HG02938 (cell line): Measurements from ENCODE around the gene MAN1B1.
"Not testable (repeated sequence)": the region's sequence is repeated elsewhere in the genome, so short reads cannot be mapped to it uniquely, and the experiment has no call there.

Source experiments
- ATAC-seq: cut with Tn5 transposase; IDR thresholded peaks from one replicate; pipeline ENCODE4 v1.9.1; 2021; ENCODE audit warnings: mild to moderate bottlenecking, moderate library complexity; ENCODE audit not compliant: unreplicated experiment

The MAN1B1 gene

DNA sequence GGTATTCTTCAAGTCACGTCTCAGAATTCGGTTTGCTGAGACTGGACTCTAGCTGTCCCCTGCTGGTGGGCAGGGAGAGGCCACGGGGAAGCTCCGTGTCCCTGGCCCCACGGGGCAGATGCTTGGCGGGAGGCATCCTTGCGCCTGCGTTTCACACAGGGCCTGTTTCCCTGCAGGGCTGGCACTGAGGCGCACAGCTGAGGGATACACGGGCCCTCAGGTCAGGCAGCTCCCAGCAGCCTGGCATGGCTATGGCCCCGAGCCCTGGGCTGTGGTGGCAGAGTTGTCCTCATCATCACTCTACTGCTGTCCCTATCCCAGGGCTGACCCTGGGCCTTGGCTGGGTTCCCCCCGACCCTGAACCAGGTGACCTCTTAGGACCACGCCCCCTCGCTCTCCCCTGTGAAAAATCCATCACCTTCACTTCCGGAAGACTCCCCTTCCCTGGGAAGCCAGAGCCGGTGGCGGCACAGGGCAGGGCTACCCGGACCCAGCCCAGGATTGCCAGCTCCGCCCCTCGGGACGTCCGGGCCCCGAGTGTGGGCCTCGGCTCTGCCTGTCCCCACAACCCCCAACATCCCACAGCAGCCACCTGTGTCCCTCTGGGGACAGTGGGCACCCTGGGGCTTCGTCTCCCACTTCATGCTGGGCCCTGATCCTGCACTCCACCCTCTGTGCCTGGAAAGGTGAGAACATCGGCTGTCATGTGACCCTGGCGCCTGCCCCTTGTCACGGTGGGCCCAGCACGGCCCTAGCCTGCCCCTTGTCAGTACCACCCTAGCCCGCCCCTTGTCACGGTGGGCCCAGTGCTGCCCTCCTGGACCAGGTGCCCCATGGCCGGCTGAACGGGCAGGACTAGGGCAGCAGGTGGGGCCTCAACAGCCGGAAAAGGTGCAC is 22.7 kb downstream of the MAN1B1 start:
- no peak for ATAC-seq

- ATAC-seq = no peak
Measured at GRCh38 chr9:137110147-137110910, 23.5 kb downstream of the MAN1B1 start.

DNA sequence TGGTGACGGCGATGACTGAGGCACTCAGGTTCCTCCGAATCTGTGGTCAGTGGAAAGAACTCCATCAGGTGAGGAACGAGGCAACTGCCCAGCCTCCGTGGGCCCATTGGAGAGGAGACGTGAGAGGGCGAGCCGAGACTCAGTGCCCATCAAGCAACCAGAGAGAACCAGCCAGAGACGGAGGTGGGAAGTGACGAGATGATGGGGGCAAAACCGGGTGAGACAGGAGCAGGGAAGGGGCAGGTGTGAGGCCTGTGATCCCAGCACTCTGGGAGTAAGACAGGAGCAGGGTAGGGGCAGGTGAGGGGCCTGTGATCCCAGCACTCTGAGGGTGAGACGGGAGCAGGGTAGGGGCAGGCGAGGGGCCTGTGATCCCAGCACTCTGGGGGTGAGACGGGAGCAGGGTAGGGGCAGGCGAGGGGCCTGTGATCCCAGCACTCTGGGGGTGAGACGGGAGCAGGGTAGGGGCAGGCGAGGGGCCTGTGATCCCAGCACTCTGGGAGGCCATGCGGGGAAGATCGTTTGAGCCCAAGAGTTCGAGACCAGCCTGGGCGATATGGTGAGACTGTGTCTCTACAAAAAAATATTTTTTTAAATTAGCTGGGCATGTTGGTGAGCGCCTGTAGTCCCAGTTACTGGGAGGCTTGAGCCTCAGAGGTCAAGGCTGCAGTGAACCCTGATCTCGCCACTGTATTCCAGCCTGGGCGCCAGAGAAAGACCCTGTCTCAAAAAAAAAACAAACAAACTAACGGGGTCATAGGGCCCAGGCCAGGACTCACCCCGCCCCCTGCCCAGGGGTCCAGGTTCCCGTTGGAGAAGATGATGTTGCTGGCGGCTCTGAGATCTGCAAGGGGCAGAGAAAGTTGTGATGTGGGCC is 24.4 kb downstream of the MAN1B1 start:
- no peak for ATAC-seq

DNA sequence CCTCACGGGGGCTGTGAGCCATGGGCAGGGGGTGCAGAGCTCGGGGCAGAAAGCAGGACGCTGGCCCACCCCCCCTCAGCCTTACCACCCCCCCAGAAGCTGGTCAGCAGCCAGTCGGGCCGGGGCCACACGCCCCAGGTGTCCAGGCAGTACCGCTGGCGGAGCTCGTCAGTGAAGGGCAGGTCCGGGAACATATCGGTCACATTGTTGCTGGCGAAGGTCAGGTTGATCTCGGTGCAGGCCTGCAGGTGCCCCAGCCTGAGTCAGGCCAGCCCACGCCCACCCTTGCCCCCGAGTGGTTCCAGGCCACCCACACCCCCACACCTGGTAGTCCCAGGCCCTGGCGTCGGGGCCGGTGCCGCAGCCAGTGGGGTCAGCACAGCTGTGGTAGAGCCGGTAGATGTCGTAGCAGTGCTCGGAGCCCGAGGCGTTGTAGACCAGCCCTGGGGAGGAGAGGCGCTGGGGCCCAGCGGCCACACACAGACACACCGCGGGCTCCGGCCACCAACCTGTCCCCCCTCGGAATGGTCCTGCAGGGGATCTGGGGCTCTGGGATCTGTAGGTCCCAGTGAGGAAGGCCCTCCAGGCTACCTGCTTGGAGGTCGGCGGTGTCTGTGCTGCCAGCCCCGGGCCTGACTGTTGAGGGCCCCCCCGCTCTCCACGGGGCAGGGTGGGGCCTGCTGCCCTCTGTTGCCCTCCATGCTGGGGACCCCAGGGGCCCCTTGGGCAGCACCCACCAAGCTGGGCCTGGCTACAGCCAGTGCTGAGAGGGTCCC is 25.2 kb downstream of the MAN1B1 start:
- ATAC-seq = no peak

GRCh38 chr9:137112564-137113384 is 26.0 kb downstream of the MAN1B1 start:
- ATAC-seq = no peak

DNA sequence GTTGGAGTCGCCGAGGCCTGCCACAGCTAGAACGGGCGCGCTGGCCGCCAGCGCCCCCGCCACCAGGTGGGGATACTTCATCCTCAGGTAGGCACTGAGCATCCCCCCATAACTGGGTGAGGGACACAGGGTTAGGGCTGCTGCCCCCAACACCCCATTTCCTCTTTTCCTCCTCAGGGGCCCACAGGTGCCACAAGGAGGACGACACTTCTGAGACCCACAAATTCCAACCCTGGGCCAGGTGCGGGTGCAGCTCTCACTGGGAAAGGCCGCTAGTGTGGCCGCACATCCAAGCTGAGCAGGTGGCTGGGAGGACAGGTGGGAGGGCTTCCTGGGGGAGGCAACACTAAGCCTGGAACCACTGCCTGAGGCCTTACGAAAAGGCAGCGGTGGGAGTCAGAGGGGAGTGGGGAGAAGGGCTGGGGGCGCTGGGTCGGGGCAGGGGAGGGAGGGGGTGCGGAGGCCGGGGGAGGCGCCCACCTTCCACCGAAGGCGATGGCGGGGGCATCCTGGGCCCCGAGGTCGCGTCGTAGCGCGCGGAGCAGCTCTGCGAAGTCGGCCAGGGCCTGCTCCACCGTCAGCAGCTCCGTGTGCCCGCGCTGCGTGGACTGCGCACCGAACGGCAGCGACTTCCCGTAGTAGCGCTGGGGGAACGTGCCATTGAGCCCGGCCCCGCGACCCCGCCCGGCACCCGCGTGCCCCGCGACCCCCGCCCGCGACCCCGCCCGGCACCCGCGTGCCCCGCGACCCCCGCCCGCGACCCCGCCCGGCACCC is 26.8 kb downstream of the MAN1B1 start:
- no peak for ATAC-seq

GRCh38 chr9:137114220-137114612 is 27.4 kb downstream of the MAN1B1 start:
- no peak for ATAC-seq

DNA sequence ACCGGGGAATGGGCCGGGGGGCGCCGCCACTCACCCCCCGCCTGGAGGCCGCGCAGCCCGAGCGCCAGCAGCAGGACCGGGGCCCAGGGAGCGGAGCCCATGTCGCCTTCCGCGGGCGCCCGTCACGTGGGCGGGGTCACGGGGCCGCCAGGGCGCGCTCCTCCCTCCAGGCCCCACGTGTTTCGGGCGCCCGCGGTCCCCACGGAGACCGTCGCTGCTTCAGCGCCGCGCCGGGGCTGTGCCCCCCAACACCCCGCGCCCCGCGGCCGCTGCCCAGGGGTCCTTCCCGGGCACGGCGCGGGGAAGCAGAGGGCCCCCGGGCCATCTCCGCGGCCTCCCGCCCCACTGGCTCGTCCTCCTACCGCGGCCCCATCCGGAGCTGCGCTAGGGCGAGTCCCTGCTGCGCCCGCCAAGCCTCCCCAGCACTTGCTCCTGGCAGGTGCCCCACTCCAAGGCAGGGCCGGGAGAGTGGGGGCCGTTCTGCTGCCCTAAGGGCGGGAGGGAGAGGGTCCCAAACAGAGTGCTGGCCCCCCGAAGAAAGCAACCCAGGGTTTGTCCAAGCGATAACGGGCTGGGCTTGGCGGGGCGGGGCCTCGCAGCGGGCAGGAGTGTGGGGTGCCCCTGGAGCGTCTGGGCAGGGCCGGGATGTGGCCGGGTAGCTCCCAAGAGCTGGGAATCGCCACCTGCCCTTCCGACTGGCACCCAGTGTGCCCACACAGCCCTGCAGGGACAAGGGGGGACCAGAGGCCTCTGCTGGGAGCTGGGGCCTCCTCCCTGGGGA is 28.0 kb downstream of the MAN1B1 start, which contains the start of gene DPP7:
DPP7 (minus strand) TSS at position 121 of the 781 bp plus-strand sequence; CDS start at position 101, 20 bp downstream.
- no peak for ATAC-seq

DNA sequence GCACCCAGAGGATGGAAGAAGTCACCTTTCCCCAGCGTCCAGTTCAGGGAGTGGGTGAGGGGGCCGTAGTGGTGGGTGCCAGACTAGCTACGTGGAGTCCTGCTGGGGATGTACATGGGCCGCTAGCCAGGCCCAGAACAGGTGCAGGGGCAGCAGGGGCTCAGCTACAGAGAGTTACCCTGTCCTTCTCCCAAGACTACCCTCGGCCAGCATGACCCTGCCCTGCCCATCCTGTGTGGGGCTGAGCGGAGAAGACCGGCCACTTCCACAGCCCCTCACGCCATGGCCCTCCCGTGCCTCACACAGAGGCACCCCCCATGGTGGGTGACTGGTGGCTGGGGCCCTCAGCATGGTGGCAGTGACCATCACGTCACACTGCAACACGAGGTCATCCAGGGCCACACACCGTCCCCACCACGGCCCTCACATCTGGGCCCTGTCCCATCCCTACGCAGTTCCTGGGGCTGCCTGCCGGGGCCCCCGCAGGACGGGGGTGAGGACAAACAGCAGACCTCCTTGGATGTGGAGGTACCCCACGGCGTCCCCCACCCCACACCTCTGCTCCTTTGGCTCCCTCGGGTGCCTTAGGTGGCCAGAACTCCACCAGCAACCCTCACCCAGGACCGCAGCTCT is 28.7 kb downstream of the MAN1B1 start:
- ATAC-seq = no peak

DNA sequence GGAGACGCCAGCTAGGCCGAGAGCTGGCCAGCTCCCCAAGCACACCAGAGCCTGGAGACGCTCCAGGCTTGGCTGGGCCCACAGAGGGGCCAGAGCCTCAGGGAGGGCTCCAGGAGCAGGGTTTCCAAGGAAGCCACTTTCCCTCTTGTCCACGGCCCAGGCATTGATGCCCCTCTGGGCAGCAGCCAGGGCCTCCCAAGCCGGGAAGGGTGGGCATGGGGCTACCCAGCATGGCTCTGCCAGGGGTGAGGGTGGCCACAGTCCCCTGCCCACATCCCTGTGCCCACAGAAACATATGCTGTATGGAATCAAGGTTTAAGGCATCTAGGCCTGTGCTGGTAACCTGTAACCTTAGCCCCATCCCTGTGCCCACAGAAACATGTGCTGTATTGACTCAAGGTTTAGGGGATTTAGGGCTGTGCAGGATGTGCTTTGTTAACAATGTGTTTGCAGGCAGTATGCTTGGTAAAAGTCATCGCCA is 29.3 kb downstream of the MAN1B1 start:
- ATAC-seq = no peak

DNA sequence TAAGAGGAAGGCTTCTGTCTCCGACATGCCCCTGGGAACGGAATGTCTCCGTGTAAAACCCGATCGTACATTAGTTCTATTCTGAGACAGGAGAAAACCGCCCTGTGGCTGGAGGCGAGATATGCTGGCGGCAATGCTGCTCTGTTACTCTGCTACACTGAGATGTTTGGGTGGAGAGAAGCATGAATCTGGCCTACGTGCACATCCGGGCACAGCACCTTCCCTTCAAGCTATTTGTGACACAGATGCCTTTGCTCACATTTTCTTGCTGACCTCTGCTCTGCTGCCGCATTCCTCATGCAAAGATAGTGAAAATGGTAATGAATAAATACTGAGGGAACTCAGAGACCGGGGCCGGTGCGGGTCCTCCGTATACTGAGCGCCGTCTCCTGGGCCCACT is 29.9 kb downstream of the MAN1B1 start:
- no peak for ATAC-seq

- ATAC-seq = no peak
Measured at GRCh38 chr9:137117269-137117731, 30.5 kb downstream of the MAN1B1 start.

DNA sequence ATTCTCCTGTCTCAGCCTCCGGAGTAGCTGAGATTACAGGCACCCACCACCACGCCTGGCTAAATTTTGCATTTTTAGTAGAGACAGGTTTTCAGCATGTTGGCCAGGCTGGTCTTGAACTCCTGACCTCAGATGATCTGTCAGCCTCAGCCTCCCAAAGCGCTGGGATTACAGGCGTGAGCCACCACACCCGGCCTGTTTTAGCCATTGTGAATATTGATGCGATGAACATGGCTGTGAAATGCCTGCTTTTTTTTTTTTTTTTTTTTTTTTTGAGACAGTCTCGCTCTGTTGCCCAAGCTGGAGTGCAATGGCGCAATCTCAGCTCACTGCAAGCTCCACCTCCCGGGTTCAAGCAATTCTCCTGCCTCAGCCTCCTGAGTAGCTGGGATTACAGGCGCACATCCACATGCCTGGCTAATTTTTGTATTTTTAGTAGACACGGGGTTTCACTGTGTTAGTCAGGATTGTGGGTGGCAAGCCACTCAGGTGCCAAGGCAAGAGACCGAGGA is 31.4 kb downstream of the MAN1B1 start:
- ATAC-seq = not testable (repeated sequence)

DNA sequence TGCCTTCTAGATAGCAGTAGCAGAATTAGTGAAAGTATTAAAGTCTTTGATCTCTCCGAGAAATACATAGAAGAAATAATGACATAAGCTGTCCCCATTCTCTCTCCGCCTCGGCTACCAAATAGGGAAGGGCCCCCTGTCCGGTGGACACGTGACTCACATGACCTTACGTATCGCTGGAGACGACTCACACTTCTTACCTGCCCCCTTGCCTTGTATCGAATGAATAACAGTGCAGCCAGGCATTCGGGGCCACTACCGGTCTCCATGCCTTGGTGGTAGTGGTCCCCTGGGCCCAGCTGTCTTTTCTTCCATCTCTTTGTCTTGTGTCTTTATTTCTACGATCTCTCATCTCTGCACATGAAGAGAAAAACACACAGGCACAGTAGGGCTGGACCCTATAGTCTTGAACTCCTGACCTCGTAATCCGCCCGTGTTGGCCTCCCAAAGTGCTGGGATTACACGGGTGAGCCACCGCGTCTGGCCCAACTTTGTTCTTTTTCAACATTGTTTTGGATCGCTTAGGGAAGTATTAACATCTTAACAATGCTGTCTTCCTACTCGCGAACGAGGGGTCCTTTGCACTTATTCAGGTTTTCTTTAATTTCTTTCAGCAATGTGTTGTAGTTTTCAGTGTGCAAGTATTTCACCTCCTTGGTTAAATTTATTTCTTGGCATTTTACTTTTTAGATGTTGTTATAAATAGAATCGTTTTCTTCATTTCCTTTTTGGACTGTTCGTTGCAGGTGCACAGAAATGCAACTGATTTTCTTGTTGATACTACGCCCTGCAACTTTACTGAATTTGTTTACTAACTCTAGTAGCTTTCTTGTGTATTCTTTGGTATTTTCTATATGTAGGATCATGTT is 35.4 kb downstream of the MAN1B1 start:
- ATAC-seq = not testable (repeated sequence)

- not testable (repeated sequence) for ATAC-seq
Measured at GRCh38 chr9:137122796-137123467, 36.1 kb downstream of the MAN1B1 start.
